DND-41 (cell line): ENCODE data around the gene LMO7.
"Not testable (repeated sequence)": the region's sequence is repeated elsewhere in the genome, so short reads cannot be mapped to it uniquely, and the experiment has no call there.

ENCODE experiments used
- ATAC-seq: fragments of 200-7000 bp; cut with Tn5 transposase; 3 replicates; pipeline ENCODE4 v1.9.1; 2021; ENCODE audit warnings: low read depth; ENCODE audit not compliant: insufficient read depth
- DNase-seq: peaks from one replicate; pipeline ENCODE4 v3.0.0-alpha.2; 2020
- H2AFZ ChIP-seq: 2 replicates; pipeline ENCODE4 v1.6.0; 2012; ENCODE audit warnings: low read depth, low read length
- H3K27ac ChIP-seq: 2 replicates; pipeline ENCODE4 v1.5.1; 2012; ENCODE audit warnings: low read length, inconsistent platforms
- H3K27me3 ChIP-seq: fragments of 200-600 bp; sonication (generic); 2 replicates; pipeline ENCODE4 v1.6.0; 2012; ENCODE audit warnings: low read length, mild to moderate bottlenecking, inconsistent platforms; ENCODE audit not compliant: insufficient read depth, poor library complexity
- H3K36me3 ChIP-seq: 2 replicates; pipeline ENCODE4 v1.5.1; 2012; ENCODE audit warnings: low read length, inconsistent platforms; ENCODE audit not compliant: insufficient read depth
- H3K4me1 ChIP-seq: 2 replicates; pipeline ENCODE4 v1.5.1; 2012; ENCODE audit warnings: mild to moderate bottlenecking, low read length; ENCODE audit not compliant: insufficient read depth
- H3K4me2 ChIP-seq: 2 replicates; pipeline ENCODE4 v1.6.0; 2012; ENCODE audit warnings: mild to moderate bottlenecking, moderate library complexity, low read length, inconsistent platforms; ENCODE audit not compliant: insufficient read depth
- H3K4me3 ChIP-seq, 2 experiments: fragments of 200-600 bp in 1 of 2; shearing (Covaris generic) in 1 of 2; 2 replicates each; pipeline ENCODE4 v1.5.1; 2012 to 2016; ENCODE audit warnings: inconsistent platforms in 2 of 2, low read length in 2 of 2, mild to moderate bottlenecking in 2 of 2, low read depth in 1 of 2, moderate library complexity in 1 of 2
- H3K79me2 ChIP-seq: 2 replicates; pipeline ENCODE4 v1.6.0; 2012; ENCODE audit warnings: low read length, inconsistent platforms; ENCODE audit not compliant: insufficient read depth
- H3K9ac ChIP-seq: 2 replicates; pipeline ENCODE4 v1.6.0; 2012; ENCODE audit warnings: low read depth, mild to moderate bottlenecking, inconsistent platforms, low read length, moderate library complexity
- H3K9me3 ChIP-seq: 2 replicates; pipeline ENCODE4 v1.5.1; 2012; ENCODE audit warnings: low read length, moderate library complexity, mild to moderate bottlenecking, inconsistent platforms; ENCODE audit not compliant: insufficient read depth, severe bottlenecking
- H4K20me1 ChIP-seq: 2 replicates; pipeline ENCODE4 v1.6.0; 2012; ENCODE audit warnings: low read length; ENCODE audit not compliant: insufficient read depth
- EZH2 ChIP-seq: IDR thresholded peaks from 3 replicates; pipeline ENCODE4 v1.6.1; 2012; ENCODE audit warnings: borderline replicate concordance, low read depth, mild to moderate bottlenecking, moderate library complexity, low read length, inconsistent platforms; ENCODE audit not compliant: severe bottlenecking
- TF ChIP-seq, protein P1 (sequence below): IDR thresholded peaks from 2 replicates; pipeline ENCODE4 v1.5.1; 2012; ENCODE audit warnings: borderline replicate concordance, low read length, moderate library complexity, mild to moderate bottlenecking; ENCODE audit not compliant: poor library complexity, severe bottlenecking; ENCODE audit errors: extremely low read depth

The LMO7 gene

DNA sequence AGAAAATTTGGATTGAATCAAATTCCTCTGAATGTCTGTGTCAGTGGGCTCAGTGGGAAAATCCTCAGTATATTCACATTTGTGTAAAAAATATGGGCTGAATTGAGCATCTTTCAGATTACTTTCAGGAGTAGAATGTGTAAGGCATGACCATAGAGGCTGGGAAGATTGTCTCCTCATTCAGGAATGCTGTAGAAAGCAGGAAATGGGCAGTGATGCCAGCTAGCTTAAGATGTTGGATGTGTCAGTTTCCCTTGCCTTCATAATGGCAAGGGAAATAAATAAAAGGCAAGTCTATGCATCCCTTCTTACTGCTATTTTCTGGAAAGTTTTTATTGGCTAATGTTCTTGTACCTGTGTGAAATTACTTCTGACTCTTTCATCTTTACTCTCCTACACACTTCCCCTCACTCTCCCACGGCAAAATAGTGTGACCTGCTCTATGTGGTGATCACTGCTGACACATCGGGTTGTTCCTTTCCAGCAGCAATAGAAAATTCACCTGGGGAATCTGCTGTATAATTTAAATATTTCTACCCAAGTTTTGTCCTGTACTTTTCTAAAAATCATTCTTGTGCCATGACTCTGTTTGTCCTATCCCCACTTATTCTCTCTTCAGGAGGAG is 103.2 kb downstream of the LMO7 start:
- Histone ChIP-seq H3K27ac (no peak overlapping the region), H3K9me3 (no peaks in the 10 kb centered on the region), H3K79me2 (no peaks in the 10 kb centered on the region), H3K27me3 (no peaks in the 10 kb centered on the region), H3K9ac (no peak overlapping the region), H2AFZ (no peak overlapping the region), H3K36me3 (no peaks in the 10 kb centered on the region), H3K4me1 (no peaks in the 10 kb centered on the region), H3K4me3 (no peak overlapping the region), H3K4me2 (no peak overlapping the region), H4K20me1 (no peaks in the 10 kb centered on the region)
- no peak for DNase-seq
- no peak for ATAC-seq
- TF ChIP-seq, protein P1, sequence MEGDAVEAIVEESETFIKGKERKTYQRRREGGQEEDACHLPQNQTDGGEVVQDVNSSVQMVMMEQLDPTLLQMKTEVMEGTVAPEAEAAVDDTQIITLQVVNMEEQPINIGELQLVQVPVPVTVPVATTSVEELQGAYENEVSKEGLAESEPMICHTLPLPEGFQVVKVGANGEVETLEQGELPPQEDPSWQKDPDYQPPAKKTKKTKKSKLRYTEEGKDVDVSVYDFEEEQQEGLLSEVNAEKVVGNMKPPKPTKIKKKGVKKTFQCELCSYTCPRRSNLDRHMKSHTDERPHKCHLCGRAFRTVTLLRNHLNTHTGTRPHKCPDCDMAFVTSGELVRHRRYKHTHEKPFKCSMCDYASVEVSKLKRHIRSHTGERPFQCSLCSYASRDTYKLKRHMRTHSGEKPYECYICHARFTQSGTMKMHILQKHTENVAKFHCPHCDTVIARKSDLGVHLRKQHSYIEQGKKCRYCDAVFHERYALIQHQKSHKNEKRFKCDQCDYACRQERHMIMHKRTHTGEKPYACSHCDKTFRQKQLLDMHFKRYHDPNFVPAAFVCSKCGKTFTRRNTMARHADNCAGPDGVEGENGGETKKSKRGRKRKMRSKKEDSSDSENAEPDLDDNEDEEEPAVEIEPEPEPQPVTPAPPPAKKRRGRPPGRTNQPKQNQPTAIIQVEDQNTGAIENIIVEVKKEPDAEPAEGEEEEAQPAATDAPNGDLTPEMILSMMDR = no peak
- TF ChIP-seq EZH2 = no peak

DNA sequence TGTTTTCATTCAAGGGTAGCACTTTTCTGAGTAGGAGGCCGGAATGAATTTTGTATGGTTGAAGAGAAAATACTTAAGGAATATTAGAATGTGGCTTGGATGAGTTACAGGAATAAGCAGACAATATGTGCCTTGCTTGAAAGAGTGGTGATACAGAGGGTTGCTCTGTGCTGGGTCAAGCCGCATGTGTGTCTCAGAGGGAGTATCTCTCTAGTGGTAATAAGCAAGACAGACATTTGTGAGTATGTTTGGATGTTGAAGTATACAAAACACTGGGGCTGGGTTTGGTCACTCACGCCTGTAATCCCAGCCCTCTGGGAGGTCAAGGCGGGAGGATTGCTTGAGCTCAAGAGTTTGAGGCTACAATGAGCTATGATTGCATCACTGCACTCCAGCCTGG is 103.9 kb downstream of the LMO7 start:
- no peaks in the 10 kb centered on the region for H3K27me3 ChIP-seq
- H3K36me3 ChIP-seq = no peaks in the 10 kb centered on the region
- H3K79me2 ChIP-seq = no peaks in the 10 kb centered on the region
- no peak overlapping the region for H3K27ac ChIP-seq
- no peak overlapping the region for H2AFZ ChIP-seq
- no peak for TF ChIP-seq EZH2
- TF ChIP-seq, protein P1 = no peak
- ATAC-seq = no peak
- H3K9me3 ChIP-seq = no peaks in the 10 kb centered on the region
- H3K9ac ChIP-seq = no peak overlapping the region
- H3K4me2 ChIP-seq = no peak overlapping the region
- no peaks in the 10 kb centered on the region for H4K20me1 ChIP-seq
- no peak for DNase-seq
- H3K4me1 ChIP-seq = no peaks in the 10 kb centered on the region
- no peak overlapping the region for H3K4me3 ChIP-seq

DNA sequence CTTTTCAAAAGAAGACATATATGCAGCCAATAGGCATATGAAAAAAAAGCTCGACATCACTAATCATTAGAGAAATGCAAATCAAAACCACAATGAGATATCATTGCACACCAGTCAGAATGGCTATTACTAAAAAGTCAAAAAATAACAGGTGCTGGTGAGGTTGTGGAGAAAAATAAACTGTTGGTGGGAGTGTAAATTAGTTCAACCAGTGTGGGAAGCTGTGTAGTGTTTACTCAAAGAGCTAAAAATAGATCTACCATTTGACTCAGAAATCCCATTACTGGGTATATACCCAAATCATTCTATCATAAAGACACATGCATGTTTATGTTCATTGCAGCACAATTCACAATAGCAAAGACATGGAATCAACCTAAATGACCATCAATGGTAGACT is 106.9 kb downstream of the LMO7 start:
- not testable (repeated sequence) for H3K4me3 ChIP-seq, H3K4me1 ChIP-seq, ATAC-seq, H3K79me2 ChIP-seq, H4K20me1 ChIP-seq, H3K4me2 ChIP-seq, H3K9me3 ChIP-seq, DNase-seq, H3K9ac ChIP-seq, H3K36me3 ChIP-seq, H3K27ac ChIP-seq, H2AFZ ChIP-seq, H3K27me3 ChIP-seq

DNA sequence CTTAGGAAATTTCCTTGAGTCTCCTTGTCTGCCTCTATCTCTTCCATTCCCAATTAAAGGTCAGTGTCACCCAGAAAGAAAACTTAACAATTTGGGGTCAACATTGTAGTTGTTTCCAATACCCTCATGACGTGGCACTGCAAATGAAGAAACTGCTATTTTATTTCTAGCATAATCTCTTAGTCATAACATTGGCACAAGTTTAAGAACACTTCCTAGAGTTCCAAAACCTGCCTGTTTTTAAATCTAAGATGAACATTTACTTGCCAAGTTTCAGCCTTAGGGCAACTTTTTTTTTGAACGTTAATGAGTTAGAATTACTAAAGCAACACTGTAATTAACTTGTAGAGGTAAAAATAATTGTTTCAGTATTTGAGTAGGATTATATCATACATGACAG is 108.0 kb downstream of the LMO7 start:
- no peaks in the 10 kb centered on the region for H3K79me2 ChIP-seq
- no peak overlapping the region for H3K27ac ChIP-seq
- H3K4me3 ChIP-seq = no peak overlapping the region

More for the DNA sequence above, 108.0 kb downstream of the LMO7 start:
- Histone ChIP-seq H3K4me2 (no peak overlapping the region), H3K27me3 (no peaks in the 10 kb centered on the region), H3K36me3 (no peaks in the 10 kb centered on the region), H3K4me1 (no peaks in the 10 kb centered on the region), H3K9ac (no peak overlapping the region), H2AFZ (no peak overlapping the region), H3K9me3 (no peaks in the 10 kb centered on the region), H4K20me1 (no peaks in the 10 kb centered on the region)
- no peak for ATAC-seq
- TF ChIP-seq EZH2 = no peak
- TF ChIP-seq, protein P1 = no peak
- no peak for DNase-seq
